HG02588 (cell line): ENCODE results near the gene ITGA6.

ENCODE experiments used
- ATAC-seq: cut with Tn5 transposase; IDR thresholded peaks from one replicate; pipeline ENCODE4 v1.9.1; 2021; ENCODE audit warnings: mild to moderate bottlenecking, moderate library complexity; ENCODE audit not compliant: unreplicated experiment

The ITGA6 gene

GRCh38 chr2:172415865-172416183 lies 11.6 kb upstream of the ITGA6 start:
- no peak for ATAC-seq

GRCh38 chr2:172416447-172417058 lies 10.8 kb upstream of the ITGA6 start:
- no peak for ATAC-seq

- no peak for ATAC-seq
Measured at GRCh38 chr2:172420216-172420615, 7.2 kb upstream of the ITGA6 start.

GRCh38 chr2:172423160-172423559 lies 4.2 kb upstream of the ITGA6 start:
- no peak for ATAC-seq

GRCh38 chr2:172425336-172425735 lies 2.0 kb upstream of the ITGA6 start:
- ATAC-seq: no peak

- ATAC-seq: no peak
Measured at GRCh38 chr2:172426635-172427255, 641 bp upstream of the ITGA6 start.

GRCh38 chr2:172427990-172428831 lies 825 bp downstream of the ITGA6 start:
- ATAC-seq: peak; percentile 30

GRCh38 chr2:172428832-172429210 lies 1.4 kb downstream of the ITGA6 start:
- no peak for ATAC-seq

GRCh38 chr2:172429301-172429968 lies 2.0 kb downstream of the ITGA6 start:
- no peak for ATAC-seq

GRCh38 chr2:172430027-172430426 lies 2.6 kb downstream of the ITGA6 start:
- no peak for ATAC-seq

- no peak for ATAC-seq
Measured at GRCh38 chr2:172430678-172431077, 3.3 kb downstream of the ITGA6 start.

GRCh38 chr2:172431463-172431862 lies 4.1 kb downstream of the ITGA6 start:
- ATAC-seq: no peak

GRCh38 chr2:172431993-172432392 lies 4.6 kb downstream of the ITGA6 start:
- ATAC-seq: no peak

- ATAC-seq: no peak
Measured at GRCh38 chr2:172433144-172433543, 5.8 kb downstream of the ITGA6 start.

GRCh38 chr2:172434821-172435605 lies 7.6 kb downstream of the ITGA6 start:
- ATAC-seq: no peak

- no peak for ATAC-seq
Measured at GRCh38 chr2:172435606-172435911, 8.2 kb downstream of the ITGA6 start.

- ATAC-seq: no peak
Measured at GRCh38 chr2:172436889-172437288, 9.5 kb downstream of the ITGA6 start.

GRCh38 chr2:172437419-172438341 lies 10.3 kb downstream of the ITGA6 start:
- ATAC-seq: no peak

GRCh38 chr2:172438741-172439508 lies 11.5 kb downstream of the ITGA6 start:
- no peak for ATAC-seq
